Amygdala (tissue), 56 donors: Measurements from ENCODE around the gene AP1G2.

Source experiments
- DNase-seq, 56 donors: peaks; one replicate each; lab custom pipeline; 2025; lab: John Stamatoyannopoulos, UW

Gene AP1G2

GRCh38 chr14:23573384-23574015, 5.9 kb upstream of the AP1G2 start:
- peak in 18 of 56 donors; percentile 24 to 69 (median 40) for DNase-seq

GRCh38 chr14:23572836-23573235, 5.2 kb upstream of the AP1G2 start:
- DNase-seq = peak in 1 of 56 donors; percentile 37

GRCh38 chr14:23572524-23572828, 4.9 kb upstream of the AP1G2 start:
- no peak for DNase-seq

GRCh38 chr14:23571701-23572523, 4.3 kb upstream of the AP1G2 start:
- no peak for DNase-seq

GRCh38 chr14:23570806-23571483, 3.4 kb upstream of the AP1G2 start:
- no peak for DNase-seq

- DNase-seq = peak in 38 of 56 donors; percentile 24 to 88 (median 68)
Observed at GRCh38 chr14:23569443-23570151, 2.0 kb upstream of the AP1G2 start.

- DNase-seq = peak in 6 of 56 donors; percentile 19 to 48 (median 31)
Observed at GRCh38 chr14:23568600-23569331, 1.2 kb upstream of the AP1G2 start.

- DNase-seq = no peak
Observed at GRCh38 chr14:23568021-23568599, 519 bp upstream of the AP1G2 start.

- peak in 1 of 56 donors; percentile 64 for DNase-seq
Observed at GRCh38 chr14:23566778-23567185, 809 bp downstream of the AP1G2 start.

- DNase-seq = no peak
Observed at GRCh38 chr14:23566112-23566777, 1.3 kb downstream of the AP1G2 start.

GRCh38 chr14:23565626-23566025, 2.0 kb downstream of the AP1G2 start:
- DNase-seq = no peak

GRCh38 chr14:23564876-23565275, 2.7 kb downstream of the AP1G2 start:
- no peak for DNase-seq

- no peak for DNase-seq
Observed at GRCh38 chr14:23564181-23564812, 3.3 kb downstream of the AP1G2 start.

GRCh38 chr14:23563473-23564180, 4.0 kb downstream of the AP1G2 start:
- DNase-seq = no peak

- peak in 25 of 56 donors; percentile 14 to 66 (median 29) for DNase-seq
Observed at GRCh38 chr14:23562822-23563472, 4.6 kb downstream of the AP1G2 start.

GRCh38 chr14:23561873-23562821, 5.4 kb downstream of the AP1G2 start:
- DNase-seq = no peak
